Measurements from ENCODE around the gene BAD.
A peak's percentile ranks its signal among the peaks of the same experiment; 100 is the strongest.

The BAD gene

DNA sequence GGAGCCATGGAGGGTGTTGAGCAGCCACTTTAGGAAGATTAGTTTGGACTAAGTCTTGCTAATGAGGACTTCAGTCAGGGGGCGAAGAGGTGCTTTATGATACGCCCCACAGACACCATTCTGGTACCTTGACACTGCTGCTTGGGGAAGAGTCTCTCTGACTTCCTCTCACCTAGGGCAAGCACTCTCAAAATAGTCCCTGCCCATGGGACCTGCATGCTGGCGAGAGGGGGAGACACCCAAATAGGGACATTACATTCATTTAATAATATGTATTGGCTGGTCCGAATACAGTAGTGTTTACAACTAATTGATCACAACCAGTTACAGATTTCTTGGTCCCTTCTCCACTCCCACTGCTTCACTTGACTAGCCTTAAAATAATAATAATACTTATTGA lies 11.3 kb upstream of the BAD start:
- Mint-ChIP-seq H3K27me3 (peaks cover 65 to 82% of the 10 kb centered on the region in 2 donors), H3K36me3 (no peaks in the 10 kb centered on the region), H3K9me3 (no peaks in the 10 kb centered on the region), H3K4me1 (peaks cover 19 to 42% of the 10 kb centered on the region in 2 donors), H3K27ac (no peak overlapping the region), H3K4me3 (no peak overlapping the region)
- ATAC-seq (replicated peaks) (no peak), DNase-seq (no peak)

DNA sequence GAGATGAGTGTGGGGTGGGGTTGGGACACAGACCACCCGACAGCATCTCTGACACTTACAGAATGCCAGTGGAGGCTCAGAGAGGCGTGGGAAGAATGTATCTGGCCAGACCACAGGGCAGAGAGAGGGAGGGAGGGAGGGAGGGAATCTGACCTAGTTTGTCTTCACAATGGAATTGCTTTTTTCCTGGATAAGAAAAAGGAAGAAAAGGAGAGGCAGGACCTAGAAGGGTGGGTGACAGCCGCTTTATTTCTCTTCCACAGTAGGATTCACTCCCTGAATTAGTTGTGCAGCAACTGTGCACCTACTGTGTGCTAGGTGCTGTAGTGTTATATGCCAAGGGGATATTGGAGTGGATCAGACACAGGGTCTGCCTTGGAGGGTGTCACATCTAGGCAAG lies 10.3 kb upstream of the BAD start:
- Mint-ChIP-seq H3K27ac (no peak overlapping the region), H3K4me3 (no peak overlapping the region)
- ATAC-seq (replicated peaks), result no peak

DNA sequence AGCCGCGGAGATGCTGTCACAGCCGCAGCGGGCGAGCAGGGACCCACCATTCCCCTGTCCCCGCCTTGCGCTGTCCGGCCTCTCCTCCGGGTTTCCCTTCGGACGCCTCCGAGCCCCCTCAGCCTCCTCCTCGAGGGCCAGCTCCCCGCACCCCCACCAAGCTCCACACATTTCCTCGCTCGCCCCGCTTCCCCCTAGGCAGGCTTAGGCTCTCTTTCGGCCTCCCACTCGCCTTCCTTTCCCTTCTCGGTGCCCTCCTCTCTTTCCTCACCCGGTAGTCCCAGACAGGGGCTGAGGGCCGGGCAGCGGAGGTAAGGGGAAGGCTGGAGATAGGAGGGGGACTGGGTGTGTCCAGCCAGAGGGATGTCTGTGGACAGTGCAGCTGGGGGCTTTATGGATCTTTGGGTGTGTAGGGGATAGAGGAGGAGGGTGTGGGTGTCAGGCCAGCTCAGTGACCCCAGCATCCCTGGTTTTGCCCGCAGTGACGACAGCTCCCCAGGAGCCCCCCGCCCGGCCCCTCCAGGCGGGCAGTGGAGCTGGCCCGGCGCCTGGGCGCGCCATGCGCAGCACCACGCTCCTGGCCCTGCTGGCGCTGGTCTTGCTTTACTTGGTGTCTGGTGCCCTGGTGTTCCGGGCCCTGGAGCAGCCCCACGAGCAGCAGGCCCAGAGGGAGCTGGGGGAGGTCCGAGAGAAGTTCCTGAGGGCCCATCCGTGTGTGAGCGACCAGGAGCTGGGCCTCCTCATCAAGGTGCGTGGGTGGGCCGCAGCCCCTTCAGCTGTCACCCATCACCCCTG lies 8.2 kb upstream of the BAD start:
- peaks cover 3 to 15% of the 10 kb centered on the region in 2 donors for H3K36me3 Mint-ChIP-seq
- peak overlapping the region; percentile 79 to 81 for H3K4me3 Mint-ChIP-seq
- ATAC-seq (replicated peaks), result peak in 1 of 2 donors; percentile 39
- H3K9me3 Mint-ChIP-seq, result no peaks in the 10 kb centered on the region
- H3K27me3 Mint-ChIP-seq, result peaks cover 48 to 54% of the 10 kb centered on the region in 2 donors
- no peak for DNase-seq
- no peak overlapping the region for H3K27ac Mint-ChIP-seq
- H3K4me1 Mint-ChIP-seq, result peaks cover 12 to 27% of the 10 kb centered on the region in 2 donors

More for the DNA sequence above, 10.3 kb upstream of the BAD start:
- Mint-ChIP-seq H3K4me1 (peaks cover 15 to 35% of the 10 kb centered on the region in 2 donors), H3K9me3 (no peaks in the 10 kb centered on the region), H3K27me3 (peaks cover 61 to 76% of the 10 kb centered on the region in 2 donors), H3K36me3 (peaks cover 0 to 4% of the 10 kb centered on the region in 2 donors)
- DNase-seq, result no peak

DNA sequence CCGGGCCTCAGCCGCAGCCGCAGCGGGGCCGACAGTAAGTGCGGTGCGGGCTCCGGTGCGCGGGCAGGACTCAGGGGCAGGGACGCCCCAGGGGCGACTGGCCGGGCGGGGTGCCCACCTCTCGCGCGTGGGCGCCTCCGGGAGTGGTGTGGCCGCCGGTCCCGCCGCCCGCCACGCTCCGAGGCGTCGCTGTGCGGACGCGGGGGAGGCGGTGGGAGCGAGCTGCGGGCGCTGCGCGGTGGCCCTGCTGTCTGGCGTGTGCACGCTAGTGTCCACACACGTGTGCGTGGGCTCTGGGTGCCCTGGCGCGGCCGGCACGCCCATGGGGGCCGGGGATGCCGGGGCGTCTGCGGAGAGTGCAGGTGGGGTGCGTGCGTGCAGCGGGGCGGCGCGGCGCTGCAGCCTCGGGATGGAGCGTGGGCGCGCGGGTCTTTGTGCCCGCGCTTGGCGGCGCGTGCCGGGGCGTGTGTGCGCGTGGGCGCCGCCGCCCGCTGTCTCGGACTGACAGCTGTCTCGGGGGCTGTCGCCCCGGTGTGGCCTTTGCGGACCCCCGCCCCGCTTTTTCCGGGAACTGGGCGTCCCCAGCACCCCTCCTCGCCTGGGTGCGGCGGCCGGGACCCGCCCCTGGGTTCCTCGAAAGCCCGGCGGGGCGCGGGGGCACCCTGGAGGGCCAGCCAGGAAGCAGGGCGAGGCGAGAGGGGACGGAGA lies 7.4 kb upstream of the BAD start:
- DNase-seq (no peak), ATAC-seq (replicated peaks) (peak; percentile 52 to 66)
- Mint-ChIP-seq H3K9me3 (no peaks in the 10 kb centered on the region), H3K27me3 (peaks cover 40 to 47% of the 10 kb centered on the region in 2 donors), H3K4me1 (peaks cover 10 to 26% of the 10 kb centered on the region in 2 donors), H3K4me3 (peak overlapping the region; percentile 79 to 81), H3K36me3 (peaks cover 3 to 15% of the 10 kb centered on the region in 2 donors), H3K27ac (no peak overlapping the region)

DNA sequence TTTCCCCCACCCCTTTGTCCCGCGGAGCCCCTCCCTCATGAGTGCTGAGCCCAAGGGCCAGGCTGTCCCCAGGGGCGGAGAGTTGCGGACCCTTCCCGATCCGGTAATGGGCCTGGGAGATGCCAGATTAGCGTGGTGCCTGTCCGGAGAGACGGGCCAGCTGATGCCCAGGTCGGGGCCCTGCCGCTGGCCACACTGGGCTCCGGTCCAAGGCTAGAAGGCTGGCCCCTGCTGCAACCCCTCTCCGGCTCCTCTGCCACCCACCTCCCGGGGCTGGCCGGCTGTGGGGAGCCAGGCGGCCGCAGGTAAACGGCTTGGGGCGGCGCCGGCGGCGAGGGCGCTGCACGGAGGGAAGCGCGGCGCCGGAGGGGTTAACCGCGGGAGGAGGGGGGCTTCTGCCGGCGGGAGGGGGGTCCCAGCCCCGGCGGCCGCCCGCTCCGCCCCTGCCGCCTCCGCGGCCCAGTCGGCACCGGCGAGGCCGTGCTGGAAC lies 6.8 kb upstream of the BAD start, which contains the start of gene KCNK4:
Gene KCNK4 (plus strand): TSS at position 41 of the 490 bp plus-strand sequence. CDS start 1,717 bp downstream, outside the sequence.
- peaks cover 34 to 41% of the 10 kb centered on the region in 2 donors for H3K27me3 Mint-ChIP-seq
- DNase-seq (no peak), ATAC-seq (replicated peaks) (peak in 1 of 2 donors; percentile 9)
- peak within 1 kb of the TSS; percentile 62 for H3K27ac Mint-ChIP-seq
- H3K9me3 Mint-ChIP-seq, result no peaks in the 10 kb centered on the region
- H3K36me3 Mint-ChIP-seq, result peaks cover 3 to 15% of the 10 kb centered on the region in 2 donors
- peaks cover 16 to 32% of the 10 kb centered on the region in 2 donors for H3K4me1 Mint-ChIP-seq
- peak within 1 kb of the TSS; percentile 66 to 79 for H3K4me3 Mint-ChIP-seq

DNA sequence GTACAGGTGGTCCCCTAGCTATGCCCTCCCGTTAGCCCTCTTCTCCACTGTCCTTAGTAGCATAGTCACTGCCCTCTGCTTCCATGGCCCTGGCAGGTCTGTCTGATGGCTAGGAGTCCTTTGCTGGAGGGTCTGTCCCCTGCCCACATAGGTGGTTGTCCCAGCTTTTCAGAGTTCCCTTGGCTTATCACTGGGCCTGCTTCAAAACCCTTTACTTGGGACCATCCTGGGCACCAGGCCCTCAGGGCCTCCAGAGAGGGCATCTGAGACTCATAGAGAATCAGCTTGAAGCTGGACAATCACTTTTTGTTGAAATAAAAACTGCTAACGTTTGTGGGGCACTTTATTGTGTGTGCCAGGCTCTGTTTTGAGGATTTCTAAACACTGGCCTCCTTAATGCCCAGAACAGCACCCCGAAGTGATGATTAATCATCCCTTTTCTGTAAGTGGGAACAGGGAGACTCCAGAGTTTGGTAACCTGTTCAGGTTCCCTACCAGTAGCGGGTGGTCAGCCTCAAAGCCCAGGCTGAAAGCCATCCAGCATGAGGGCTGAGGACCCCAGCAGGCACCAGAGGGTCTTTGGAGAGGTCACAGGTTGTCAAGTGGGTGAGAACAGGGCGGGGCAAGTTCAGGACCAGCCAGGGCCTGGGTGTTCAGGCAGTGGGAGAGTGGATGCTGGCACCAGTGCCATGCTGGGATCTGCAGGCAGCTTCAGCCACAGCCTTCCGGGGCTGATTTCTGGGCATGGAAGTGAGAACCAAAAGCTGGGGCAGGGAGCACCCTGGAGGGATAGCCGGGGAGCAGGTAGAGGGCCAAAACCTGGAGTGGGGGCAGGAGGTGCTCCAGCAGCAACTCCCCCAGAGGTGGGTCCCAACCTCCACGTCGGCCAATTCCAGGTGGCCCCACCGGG lies 6.1 kb upstream of the BAD start:
- H3K27me3 Mint-ChIP-seq, result peaks cover 31 to 40% of the 10 kb centered on the region in 2 donors

DNA sequence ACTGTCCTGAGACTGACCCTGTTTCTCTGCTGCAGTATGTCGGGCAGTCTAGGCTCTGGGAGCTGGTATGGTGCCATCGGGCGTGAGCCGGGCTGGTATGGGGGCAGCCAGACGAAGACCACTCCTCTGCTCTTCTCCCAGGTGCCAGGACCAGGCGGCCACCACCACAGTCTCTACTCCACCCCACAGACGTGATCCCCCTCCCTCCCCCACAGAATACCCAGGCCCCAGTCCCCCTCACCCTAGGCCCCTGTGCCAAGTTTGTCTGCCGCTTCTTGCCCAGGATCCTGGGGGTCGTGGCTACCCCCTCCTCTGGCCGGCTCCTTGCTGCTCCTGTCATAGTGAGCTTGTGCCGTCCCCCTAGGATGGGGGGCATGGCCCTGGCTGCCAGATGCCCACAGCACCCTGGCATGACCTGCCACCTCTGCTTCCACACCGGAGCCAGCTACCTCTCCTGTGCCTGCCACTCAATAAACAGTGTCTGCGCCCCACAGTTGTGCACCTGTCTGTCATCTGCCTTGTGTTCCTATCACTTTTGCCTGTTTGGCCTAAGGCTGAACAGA lies 4.6 kb upstream of the BAD start:
- Mint-ChIP-seq H3K9me3 (no peaks in the 10 kb centered on the region), H3K27me3 (peaks cover 21 to 24% of the 10 kb centered on the region in 2 donors), H3K4me1 (peaks cover 20 to 38% of the 10 kb centered on the region in 2 donors), H3K27ac (no peak overlapping the region), H3K4me3 (no peak overlapping the region), H3K36me3 (peaks cover 3 to 15% of the 10 kb centered on the region in 2 donors)
- ATAC-seq (replicated peaks) (no peak), DNase-seq (no peak)

More for the DNA sequence above, 6.1 kb upstream of the BAD start:
- peak overlapping the region; percentile 53 to 66 for H3K4me3 Mint-ChIP-seq
- peaks cover 18 to 35% of the 10 kb centered on the region in 2 donors for H3K4me1 Mint-ChIP-seq
- H3K36me3 Mint-ChIP-seq, result peaks cover 3 to 15% of the 10 kb centered on the region in 2 donors
- DNase-seq (no peak), ATAC-seq (replicated peaks) (no peak)
- H3K27ac Mint-ChIP-seq, result peak overlapping the region; percentile 62
- H3K9me3 Mint-ChIP-seq, result no peaks in the 10 kb centered on the region

DNA sequence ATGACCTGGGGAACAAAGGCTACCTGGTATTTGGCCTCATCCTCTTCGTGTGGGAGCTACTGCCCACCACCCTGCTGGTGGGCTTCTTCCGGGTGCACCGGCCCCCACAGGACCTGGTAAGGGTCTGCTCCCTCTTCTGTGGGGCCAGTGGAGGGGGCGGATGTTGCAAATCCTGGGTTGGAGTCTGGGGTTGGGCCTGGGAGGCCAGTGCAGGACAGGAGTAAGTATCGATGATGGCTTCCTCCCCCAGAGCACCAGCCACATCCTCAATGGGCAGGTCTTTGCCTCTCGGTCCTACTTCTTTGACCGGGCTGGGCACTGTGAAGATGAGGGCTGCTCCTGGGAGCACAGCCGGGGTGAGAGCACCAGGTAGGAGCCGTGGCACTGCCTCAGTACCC lies 3.9 kb upstream of the BAD start:
- Mint-ChIP-seq H3K9me3 (no peaks in the 10 kb centered on the region), H3K27ac (no peak overlapping the region), H3K36me3 (peaks cover 3 to 15% of the 10 kb centered on the region in 2 donors), H3K27me3 (peaks cover 17 to 19% of the 10 kb centered on the region in 2 donors), H3K4me1 (peaks cover 23 to 46% of the 10 kb centered on the region in 2 donors), H3K4me3 (no peak overlapping the region)
- ATAC-seq (replicated peaks) (no peak), DNase-seq (no peak)

DNA sequence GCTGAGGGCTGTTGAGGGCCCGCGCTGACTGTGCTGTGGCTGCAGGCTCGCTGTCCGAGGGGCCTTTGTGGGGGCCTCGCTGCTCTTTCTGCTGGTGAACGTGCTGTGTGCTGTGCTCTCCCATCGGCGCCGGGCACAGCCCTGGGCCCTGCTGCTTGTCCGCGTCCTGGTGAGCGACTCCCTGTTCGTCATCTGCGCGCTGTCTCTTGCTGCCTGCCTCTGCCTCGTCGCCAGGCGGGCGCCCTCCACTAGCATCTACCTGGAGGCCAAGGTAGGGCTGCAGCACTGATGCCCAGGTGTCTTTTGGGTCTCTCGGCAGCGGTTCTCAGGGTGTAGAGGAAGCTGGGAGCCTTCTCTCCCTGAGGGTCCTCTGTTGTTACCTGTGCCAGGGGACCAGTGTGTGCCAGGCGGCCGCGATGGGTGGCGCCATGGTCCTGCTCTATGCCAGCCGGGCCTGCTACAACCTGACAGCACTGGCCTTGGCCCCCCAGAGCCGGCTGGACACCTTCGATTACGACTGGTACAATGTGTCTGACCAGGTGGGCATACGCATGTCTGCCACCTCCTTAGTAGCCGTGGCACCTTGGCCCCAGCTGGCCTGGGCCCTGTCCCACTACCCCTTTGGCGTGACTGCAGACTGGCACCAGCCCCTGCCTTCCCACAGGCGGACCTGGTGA lies 3.3 kb upstream of the BAD start:
- Mint-ChIP-seq H3K27me3 (peaks cover 13 to 14% of the 10 kb centered on the region in 2 donors), H3K36me3 (peaks cover 4 to 17% of the 10 kb centered on the region in 2 donors), H3K4me1 (peaks cover 27 to 47% of the 10 kb centered on the region in 2 donors), H3K27ac (peak overlapping the region; percentile 56), H3K4me3 (peak overlapping the region in 1 of 2 donors; percentile 52), H3K9me3 (no peaks in the 10 kb centered on the region)
- no peak for ATAC-seq (replicated peaks)
- DNase-seq, result no peak

DNA sequence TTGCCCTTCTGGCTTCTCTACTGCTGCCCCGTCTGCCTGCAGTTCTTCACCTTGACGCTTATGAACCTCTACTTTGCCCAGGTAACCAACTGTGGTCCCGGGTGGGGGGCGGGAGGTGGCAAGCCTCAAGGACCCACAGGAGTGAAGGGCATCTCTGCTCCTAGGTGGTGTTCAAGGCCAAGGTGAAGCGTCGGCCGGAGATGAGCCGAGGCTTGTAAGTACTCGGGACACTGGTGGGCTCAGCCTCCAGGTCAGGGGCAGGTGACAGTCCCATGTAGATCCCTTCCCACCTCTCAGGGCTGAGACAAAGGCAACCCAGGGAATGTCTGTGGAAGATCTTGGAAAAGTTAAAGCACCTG lies 2.3 kb upstream of the BAD start:
- Mint-ChIP-seq H3K27me3 (peaks cover 8 to 9% of the 10 kb centered on the region in 2 donors), H3K36me3 (peaks cover 5 to 23% of the 10 kb centered on the region in 2 donors), H3K4me3 (peak overlapping the region; percentile 90 to 93), H3K27ac (peak overlapping the region; percentile 91), H3K9me3 (no peaks in the 10 kb centered on the region), H3K4me1 (peaks cover 27 to 44% of the 10 kb centered on the region in 2 donors)
- DNase-seq (no peak), ATAC-seq (replicated peaks) (no peak)

DNA sequence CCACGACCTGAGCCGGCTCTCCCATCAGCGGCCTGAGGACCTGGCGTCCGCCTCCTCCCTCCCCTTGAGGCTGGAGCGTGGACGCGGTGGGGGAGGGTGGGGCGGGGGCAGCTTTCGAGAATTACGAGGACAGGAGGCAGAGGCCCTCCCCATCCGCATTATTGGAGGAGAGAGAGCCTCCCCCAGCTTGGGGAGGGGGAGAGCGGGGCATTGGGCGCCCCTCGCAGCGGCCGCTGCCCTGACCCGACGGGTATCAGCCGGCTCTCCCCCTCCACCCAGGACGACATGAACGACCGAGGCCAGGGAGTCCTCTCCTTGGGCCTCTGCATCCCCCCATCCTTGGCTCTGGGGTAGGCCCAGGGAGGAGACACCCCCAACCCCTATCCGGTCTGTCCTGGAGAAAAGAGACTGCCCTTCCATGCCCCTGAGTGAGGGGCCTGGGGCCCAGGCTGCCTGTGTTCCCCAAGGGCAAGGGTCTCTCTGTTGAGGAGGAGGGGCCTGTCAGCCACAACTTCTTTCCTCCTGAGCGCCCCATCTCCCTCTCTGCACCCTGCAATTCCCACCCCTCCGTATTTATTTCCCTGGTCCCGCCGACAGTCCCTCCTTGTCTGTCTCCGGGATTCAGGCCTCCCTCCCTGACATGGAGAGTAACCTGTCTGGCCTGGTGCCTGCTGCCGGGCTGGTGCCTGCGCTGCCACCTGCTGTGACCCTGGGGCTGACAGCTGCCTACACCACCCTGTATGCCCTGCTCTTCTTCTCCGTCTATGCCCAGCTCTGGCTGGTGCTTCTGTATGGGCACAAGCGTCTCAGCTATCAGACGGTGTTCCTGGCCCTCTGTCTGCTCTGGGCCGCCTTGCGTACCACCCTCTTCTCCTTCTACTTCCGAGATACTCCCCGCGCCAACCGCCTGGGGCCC lies 1.7 kb upstream of the BAD start:
- peaks cover 27 to 50% of the 10 kb centered on the region in 2 donors for H3K4me1 Mint-ChIP-seq
- no peak for DNase-seq
- peaks cover 9 to 30% of the 10 kb centered on the region in 2 donors for H3K36me3 Mint-ChIP-seq
- H3K27ac Mint-ChIP-seq, result peak overlapping the region; percentile 91
- no peak for ATAC-seq (replicated peaks)
- peak overlapping the region; percentile 92 to 93 for H3K4me3 Mint-ChIP-seq
- H3K9me3 Mint-ChIP-seq, result no peaks in the 10 kb centered on the region
- peaks cover 7 to 9% of the 10 kb centered on the region in 2 donors for H3K27me3 Mint-ChIP-seq

All from stimulated activated naive B cell treated with anti-CD40 and anti-IgM and Interleukin-4, amounts not matched to agents 10 μg/mL and 1 μg/mL and 100 μg/mL, for 72 hours (primary cell).